NCI-H187 treated with DMSO at 0.1 percent for 48 hours (cell line): Measurements from ENCODE around the gene POU3F1.

Experiments
- DNase-seq: peaks from one replicate; lab custom pipeline; 2025; lab: John Stamatoyannopoulos, UW

The POU3F1 gene

DNA sequence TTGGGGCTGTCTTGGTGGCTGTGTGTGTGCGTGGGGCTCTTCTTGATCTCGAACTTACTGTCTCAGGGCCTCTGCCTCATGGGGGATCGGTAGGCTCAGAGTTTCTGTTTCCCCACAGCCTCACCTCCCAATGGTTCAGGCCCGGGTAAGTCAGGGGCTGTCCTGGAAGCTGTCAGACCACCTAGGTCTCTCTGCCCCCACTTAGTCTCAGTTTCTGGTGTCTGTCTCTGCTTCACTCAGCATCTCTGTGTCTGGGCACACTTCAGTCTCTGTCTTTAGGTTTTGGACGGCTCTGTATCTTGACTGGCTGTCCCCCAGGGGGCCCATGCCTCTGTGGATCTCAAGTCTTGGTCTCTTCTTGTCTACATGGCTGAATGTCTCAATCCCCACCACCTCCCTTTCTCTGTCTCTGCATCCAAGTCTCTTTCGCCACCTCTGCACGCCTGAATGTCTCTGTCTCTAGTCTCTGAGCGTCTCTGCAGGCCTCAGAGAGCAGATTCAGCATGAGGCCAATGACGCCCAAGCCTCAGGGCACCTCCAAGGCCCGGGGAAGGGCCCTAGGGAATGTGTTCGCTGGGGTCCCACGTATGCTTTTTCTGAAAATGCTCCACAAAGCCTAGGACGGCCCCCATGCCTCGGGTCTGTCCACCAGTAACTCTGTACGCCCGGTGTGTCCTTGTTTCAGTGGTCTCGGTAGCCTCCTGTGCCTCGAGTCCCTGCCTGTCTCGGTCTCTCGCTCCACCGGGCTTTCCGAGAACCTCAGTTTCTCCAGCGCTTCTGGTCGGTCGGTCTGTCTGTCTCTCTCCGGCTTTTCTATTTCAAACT, 42.1 kb downstream of the POU3F1 start:
- no peak for DNase-seq

DNA sequence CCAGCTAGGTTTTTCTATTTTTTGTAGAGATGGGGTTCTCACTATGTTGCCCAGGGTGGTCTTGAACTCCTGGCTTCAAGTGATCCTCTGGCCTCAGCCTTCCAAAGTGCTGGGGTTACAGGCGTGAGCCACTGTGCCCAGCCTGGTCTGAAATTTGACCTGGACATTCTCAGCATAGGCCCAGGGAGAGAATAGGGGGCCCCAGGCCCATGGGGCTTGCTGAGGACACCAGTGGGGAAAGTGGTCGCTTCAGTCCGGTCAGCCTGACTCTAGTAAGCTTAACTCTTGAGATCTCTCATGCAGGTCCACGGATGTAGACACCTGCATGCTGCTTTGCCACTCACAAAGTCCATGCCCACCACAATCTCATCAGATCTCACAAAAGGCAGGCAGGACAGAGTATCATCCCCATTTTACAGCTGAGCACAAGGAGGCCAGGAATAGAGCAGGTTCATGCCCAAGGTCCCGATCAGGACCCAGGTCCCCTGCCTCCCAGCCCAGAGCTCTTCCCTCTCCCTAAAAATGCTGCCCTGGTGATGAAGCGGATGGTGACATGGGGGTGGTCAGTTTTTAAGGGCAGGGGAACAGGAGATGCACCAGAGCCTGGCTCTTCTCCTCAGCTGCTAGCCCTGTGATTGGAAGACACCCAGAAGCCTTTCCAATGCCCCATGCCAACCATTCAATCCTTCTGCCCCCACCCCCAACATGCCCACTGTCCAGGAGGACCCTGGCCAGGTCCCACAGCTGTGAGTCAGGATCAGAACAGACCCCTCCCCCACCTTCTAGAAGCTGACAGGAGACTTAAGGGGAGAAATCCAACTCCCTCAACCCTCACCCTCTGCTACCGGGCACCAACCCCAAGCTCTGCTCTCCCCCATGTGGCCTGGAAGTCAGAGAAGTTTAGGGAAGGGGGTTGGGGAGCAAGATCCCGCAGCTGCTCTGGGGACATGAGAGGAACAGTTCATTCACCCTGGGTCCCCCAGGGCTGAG, 43.0 kb downstream of the POU3F1 start:
- no peak for DNase-seq

DNA sequence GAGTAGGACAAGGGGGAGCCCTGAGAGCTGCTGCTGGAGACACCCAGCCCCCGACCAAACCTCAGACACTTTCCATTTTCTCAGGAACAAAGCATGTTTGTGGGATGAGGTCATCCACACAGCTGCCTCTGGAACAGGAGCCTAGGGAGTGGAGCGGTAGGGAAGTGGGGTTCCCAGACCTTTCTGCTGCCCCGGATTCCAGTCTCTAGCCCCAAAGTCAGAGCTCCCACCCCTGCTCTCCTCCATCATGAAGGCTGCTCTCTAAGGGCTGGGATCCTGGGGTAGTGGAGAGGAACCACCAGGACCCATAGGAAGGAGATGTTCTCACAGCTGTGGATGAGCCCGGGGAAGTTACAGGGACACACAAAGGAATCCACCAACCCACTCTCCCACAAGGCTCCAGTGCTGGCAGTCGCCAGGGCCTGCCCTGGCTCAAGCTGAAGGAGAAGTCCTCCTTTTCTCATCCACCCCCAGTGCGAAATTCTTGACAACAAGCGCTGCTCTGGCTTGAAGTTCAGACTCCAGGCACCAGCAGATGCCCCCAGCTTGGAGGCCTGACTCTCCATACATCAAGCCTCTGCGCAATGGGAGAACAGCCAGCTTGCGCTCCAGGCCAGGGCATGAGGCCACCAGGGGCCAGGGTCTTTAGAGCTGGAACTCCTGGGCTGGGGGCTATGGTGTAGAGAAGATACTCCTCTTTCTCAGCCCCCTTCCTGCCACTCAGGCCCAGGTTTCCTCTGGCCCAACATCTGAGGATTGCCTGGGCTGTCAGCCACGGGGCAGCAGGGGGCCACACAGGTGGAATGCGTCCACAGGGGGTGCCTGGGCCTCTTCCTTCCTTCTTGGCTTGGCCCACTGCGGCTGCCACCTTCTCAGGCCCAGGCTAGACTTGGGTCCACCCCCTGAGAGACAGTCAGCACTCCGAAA, 45.8 kb downstream of the POU3F1 start:
- DNase-seq = no peak

DNA sequence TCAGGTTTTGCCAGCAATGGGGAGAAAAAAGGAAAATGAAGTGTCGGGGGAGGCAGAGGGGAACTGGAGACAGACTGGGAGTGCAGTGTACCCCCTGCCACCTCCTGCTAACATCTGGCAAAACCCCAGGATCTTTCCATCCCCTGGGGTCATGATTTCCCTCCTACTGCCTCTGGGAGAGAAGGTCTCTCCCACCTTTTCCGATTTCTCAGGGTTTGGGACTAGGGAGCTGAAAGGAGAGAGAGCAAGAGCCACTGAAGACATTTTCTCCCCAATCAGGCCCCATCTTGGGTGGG, 46.4 kb downstream of the POU3F1 start:
- no peak for DNase-seq

DNA sequence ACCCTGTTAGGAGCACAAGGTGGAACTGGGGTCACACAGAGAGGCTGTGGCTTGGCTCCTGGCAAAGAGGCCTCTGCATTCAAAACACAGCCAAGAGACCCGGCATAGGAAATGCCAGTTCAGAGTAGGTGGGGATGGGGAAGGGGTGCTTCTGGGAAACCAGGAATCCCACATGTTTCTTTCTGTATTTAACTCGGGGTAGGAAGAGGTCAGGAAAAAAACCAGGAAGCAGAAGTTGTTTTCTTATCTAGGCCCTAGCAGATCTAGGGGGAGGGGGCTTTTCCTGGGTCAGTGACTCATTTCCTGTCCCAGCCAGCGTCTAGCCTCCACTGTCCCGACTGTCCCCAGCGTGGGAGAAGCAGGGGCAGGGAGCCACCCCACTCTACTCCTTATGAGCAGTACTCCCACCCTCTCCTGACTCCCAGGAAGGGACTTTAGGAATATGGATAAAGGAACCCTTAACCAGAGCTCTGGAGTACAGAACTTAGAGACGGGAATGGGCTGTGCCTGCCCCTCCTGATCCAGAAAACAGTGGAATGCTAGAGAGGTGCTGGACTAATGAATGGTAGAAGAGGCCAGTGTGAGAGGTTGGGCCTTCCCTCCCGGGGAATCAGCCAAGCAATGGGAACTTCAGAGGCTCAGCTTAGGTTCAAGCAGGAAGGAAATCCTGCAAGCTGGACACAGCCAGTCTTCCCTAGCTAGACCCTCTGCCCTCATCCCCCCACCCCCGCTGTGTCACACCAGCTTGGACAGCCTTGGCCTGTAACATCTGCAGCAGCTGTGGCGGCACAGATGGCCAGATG, 47.0 kb downstream of the POU3F1 start:
- DNase-seq = no peak

DNA sequence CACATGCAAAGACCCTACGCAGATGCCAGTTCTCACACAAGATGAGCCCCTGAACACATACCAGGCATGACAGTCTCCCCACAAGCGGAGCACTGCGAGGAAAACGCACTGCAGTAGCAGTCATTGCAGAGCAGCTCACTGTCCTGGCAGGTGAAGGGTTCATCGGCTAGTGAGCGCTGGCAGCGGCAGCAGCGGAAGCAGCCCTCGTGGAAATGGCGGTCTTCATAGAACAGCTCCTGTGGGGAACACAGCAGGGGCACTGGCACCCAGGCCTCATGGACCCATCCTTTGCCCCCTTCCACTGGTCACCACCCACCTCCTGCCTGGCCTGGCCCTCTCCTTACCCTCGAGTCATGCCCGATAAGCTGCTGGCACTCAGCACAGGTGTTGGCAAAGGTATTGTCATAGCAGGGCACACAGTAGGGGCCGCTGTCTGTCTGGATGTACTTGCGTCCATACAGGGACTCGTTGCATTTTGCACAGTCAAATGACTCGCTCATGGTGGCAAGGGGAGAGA, 47.6 kb downstream of the POU3F1 start:
- no peak for DNase-seq

DNA sequence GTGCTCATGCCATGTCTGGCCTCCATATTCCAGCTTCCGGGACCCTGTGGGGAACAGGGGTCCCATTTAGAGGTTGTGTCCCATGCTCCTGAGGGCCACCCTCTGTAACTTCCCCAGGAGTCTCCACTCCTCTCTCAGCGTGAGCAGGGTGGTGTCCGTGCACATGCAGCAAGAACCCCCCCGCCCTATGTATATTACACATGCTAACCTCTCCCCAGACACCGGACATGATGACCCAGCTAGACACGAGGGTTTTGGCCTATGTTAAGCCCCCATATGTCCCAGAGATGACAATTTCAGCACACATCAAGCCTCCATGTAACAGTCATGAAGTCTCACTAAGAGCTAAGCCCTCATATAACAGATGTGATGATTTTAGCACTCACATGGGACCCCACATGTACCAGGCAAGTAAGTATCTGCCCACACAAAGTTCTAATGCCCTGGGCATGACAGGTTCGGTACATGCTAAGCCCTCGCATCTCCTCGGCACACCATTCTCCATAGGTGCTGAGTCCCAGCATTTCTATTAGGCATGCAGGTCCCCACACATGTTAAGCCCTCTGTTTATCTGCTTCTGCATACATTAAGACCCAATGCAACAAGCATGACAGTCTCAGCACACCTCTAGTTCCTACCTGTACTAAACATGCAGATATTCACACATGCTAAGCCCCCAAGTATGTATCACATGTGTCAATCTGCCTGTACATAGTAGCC, 48.3 kb downstream of the POU3F1 start:
- DNase-seq = no peak

DNA sequence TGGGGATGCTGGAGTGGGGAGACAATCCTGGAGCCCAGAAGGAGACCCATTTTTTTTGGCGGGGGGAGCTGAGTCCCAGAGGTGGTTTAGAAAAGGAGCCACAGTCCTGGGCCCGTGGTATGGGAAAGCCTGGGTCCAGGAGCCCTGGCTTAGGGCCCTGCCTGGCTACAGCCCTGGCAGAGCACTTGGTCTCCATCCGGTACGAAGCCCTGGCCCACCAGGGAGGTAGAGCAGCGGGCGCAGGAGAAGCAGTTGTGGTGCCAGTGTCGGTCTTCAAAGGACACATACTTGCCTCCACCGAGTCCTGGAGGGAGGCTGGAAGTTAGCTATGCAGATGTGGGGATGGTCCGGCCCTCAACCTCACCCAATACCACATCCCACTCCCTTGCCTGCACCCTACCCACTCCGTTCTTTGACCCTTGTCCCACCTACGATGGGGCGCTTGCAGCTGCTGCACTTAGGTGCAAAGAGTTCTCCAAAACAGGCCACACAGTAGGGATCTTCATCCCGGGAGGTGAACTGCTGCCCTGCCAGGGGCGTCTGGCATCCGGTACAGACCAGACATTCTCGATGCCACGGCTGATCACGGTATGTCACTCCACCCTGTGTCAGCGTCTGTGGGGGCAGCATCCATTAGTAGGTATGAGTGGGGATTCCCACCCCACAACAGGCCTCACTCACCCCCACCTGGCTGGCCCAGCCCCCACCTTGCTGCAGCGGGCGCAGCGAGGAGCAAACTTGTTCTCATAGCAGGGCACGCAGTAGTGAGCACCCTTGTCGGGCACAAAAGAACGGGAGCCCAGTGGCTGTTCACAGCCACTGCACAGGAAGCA, 49.1 kb downstream of the POU3F1 start:
- no peak for DNase-seq

DNA sequence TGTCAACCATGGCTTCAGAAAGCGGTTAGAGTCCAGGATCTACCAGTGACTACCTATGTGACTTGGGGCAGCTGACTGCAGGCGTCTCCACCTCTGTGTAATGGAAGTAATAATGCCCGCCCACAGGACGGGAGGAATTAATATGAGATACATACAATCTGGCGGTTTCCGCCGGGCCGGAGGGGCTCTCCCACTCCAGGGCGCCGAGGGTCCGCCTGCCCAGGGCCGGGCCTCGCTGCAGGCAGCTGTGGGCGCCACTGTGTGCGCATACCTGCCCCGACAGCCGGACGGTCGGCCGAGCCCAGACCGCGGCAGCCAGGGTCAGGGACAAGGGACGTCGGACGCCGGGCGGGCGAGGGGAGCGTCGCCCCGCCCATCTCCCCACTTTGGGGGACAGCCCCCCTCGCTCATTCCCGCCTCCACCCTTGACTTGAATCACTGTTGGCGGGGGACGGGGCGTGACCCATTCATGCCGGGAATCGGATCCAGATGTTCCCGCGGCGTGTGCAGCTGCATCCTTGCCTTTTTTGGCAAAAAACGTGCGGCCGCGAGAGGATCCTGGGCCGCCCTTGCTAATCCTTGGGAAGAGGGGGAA, 50.7 kb downstream of the POU3F1 start:
- no peak for DNase-seq

DNA sequence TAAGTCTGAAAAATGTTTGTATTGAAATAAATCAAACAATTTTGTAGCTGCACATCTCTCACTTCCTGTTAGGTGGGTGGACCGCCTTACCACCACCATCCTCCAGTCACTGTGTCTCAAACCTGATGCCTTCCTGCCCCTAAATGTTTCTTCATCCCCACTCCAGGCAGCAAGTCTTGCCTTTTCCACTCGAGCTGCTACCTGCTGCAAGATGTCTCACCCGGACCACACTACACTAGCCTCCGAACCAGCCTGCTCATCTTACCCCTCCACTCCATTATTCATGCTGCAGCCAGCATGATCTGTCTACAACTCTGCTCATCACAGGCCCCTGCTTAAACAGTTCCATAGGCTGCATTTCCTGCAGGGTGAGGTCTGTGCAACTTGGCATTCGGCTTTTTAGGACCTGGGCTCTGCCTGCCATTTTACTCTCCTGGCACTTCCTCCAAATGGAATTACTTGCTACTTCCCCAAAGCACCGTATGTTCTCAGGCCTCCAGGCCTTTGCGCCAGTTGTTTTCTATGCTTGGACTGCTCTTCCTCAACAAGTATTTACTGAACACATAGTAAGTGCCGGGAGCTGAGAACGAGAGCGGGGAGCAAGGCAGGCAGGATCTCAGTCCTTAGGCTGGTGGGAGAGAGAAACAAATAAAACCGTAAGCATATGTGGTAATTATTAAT, 51.6 kb downstream of the POU3F1 start:
- no peak for DNase-seq
